Skeletal muscle tissue (tissue), 4 donors: Measurements from ENCODE around the gene SLC16A1. TPM values are rescaled to one million over a fixed set of nuclear protein-coding genes. Genes with fewer than 3 reads are reported as not detected.
A peak's percentile ranks its signal among the peaks of the same experiment; 100 is the strongest.

ENCODE experiments used
- H3K27ac ChIP-seq: one replicate; pipeline ENCODE4 v1.7.0; 2013; ENCODE audit warnings: mild to moderate bottlenecking, low read depth, low read length, inconsistent platforms
- H3K27me3 ChIP-seq, 3 donors: one replicate each; pipeline ENCODE4 v1.7.0; 2013; ENCODE audit warnings: low read length in 3 of 3; ENCODE audit not compliant: control insufficient read depth in 3 of 3, insufficient read depth in 3 of 3
- H3K36me3 ChIP-seq, 3 donors: one replicate each; pipeline ENCODE4 v1.7.0; 2013; ENCODE audit warnings: low read length in 3 of 3; ENCODE audit not compliant: control insufficient read depth in 3 of 3, insufficient read depth in 3 of 3
- H3K4me1 ChIP-seq, 3 donors: one replicate each; pipeline ENCODE4 v1.7.0; 2013; ENCODE audit warnings: low read length in 3 of 3, mild to moderate bottlenecking in 3 of 3; ENCODE audit not compliant: control insufficient read depth in 3 of 3, insufficient read depth in 3 of 3
- H3K4me3 ChIP-seq, 3 donors: one replicate each; pipeline ENCODE4 v1.7.0; 2013; ENCODE audit warnings: low read length in 3 of 3
- H3K9ac ChIP-seq, 3 donors: one replicate each; pipeline ENCODE4 v1.7.0; 2013; ENCODE audit warnings: low read length in 3 of 3, mild to moderate bottlenecking in 3 of 3, moderate library complexity in 2 of 3, low read depth in 1 of 3
- H3K9me3 ChIP-seq, 3 donors: one replicate each; pipeline ENCODE4 v1.7.0; 2013; ENCODE audit warnings: low read length in 3 of 3; ENCODE audit not compliant: control insufficient read depth in 3 of 3
- total RNA-seq: library from RNA; depleted of rRNA; stranded (reverse); fragments of >200 nt; gene quantifications from one replicate; pipeline ENCODE4 v1.2.3, GENCODE V29; 2014
- donor health status: Osteomylitis.

Gene SLC16A1
- total RNA-seq, 1 donor from 2014 or later: 40.2 TPM

GRCh38 chr1:112934577-112934976 is 21.4 kb downstream of the SLC16A1 start:
- Histone ChIP-seq H3K27ac (peak overlapping the region; percentile 21), H3K4me3 (no peak overlapping the region), H3K27me3 (no peaks in the 10 kb centered on the region), H3K9me3 (no peaks in the 10 kb centered on the region), H3K9ac (no peak overlapping the region), H3K36me3 (no peaks in the 10 kb centered on the region), H3K4me1 (peaks cover 2 to 11% (median 4%) of the 10 kb centered on the region in 3 donors)

GRCh38 chr1:112933820-112934571 is 22.0 kb downstream of the SLC16A1 start:
- H3K4me1 ChIP-seq: peaks cover 2 to 11% (median 4%) of the 10 kb centered on the region in 3 donors
- no peak overlapping the region for H3K27ac ChIP-seq

GRCh38 chr1:112929979-112930378 is 26.0 kb downstream of the SLC16A1 start:
- H3K27ac ChIP-seq: no peak overlapping the region
- H3K27me3 ChIP-seq: no peaks in the 10 kb centered on the region

More at GRCh38 chr1:112933820-112934571, 22.0 kb downstream of the SLC16A1 start:
- no peak overlapping the region for H3K4me3 ChIP-seq
- H3K27me3 ChIP-seq: no peaks in the 10 kb centered on the region
- no peak overlapping the region for H3K9ac ChIP-seq
- H3K9me3 ChIP-seq: no peaks in the 10 kb centered on the region
- peaks cover 0 to 1% (median 0%) of the 10 kb centered on the region in 3 donors for H3K36me3 ChIP-seq

GRCh38 chr1:112927462-112927990 is 28.5 kb downstream of the SLC16A1 start:
- H3K9ac ChIP-seq: no peak overlapping the region
- peaks cover 9 to 12% (median 10%) of the 10 kb centered on the region in 3 donors for H3K4me1 ChIP-seq
- H3K4me3 ChIP-seq: no peak overlapping the region
- H3K27ac ChIP-seq: no peak overlapping the region
- H3K9me3 ChIP-seq: no peaks in the 10 kb centered on the region
- no peaks in the 10 kb centered on the region for H3K27me3 ChIP-seq
- peaks cover 7 to 18% (median 9%) of the 10 kb centered on the region in 3 donors for H3K36me3 ChIP-seq

More at GRCh38 chr1:112929979-112930378, 26.0 kb downstream of the SLC16A1 start:
- no peak overlapping the region for H3K4me3 ChIP-seq
- no peak overlapping the region for H3K9ac ChIP-seq
- H3K9me3 ChIP-seq: no peaks in the 10 kb centered on the region
- H3K36me3 ChIP-seq: peaks cover 0 to 7% (median 2%) of the 10 kb centered on the region in 3 donors
- H3K4me1 ChIP-seq: peaks cover 3 to 4% (median 4%) of the 10 kb centered on the region in 3 donors

- Histone ChIP-seq H3K4me1 (peaks cover 9 to 12% (median 10%) of the 10 kb centered on the region in 3 donors), H3K36me3 (peaks cover 7 to 18% (median 9%) of the 10 kb centered on the region in 3 donors), H3K27ac (no peak overlapping the region), H3K9me3 (no peaks in the 10 kb centered on the region), H3K4me3 (no peak overlapping the region), H3K9ac (no peak overlapping the region), H3K27me3 (no peaks in the 10 kb centered on the region)
Observed at GRCh38 chr1:112926858-112927257, 29.1 kb downstream of the SLC16A1 start.

GRCh38 chr1:112925015-112925414 is 31.0 kb downstream of the SLC16A1 start:
- Histone ChIP-seq H3K4me1 (peaks cover 9 to 11% (median 10%) of the 10 kb centered on the region in 3 donors), H3K4me3 (no peak overlapping the region), H3K27ac (no peak overlapping the region), H3K9ac (no peak overlapping the region), H3K27me3 (no peaks in the 10 kb centered on the region), H3K9me3 (no peaks in the 10 kb centered on the region), H3K36me3 (peaks cover 7 to 18% (median 9%) of the 10 kb centered on the region in 3 donors)

- no peak overlapping the region for H3K27ac ChIP-seq
- H3K9me3 ChIP-seq: no peaks in the 10 kb centered on the region
- no peaks in the 10 kb centered on the region for H3K27me3 ChIP-seq
- peaks cover 8 to 10% (median 9%) of the 10 kb centered on the region in 3 donors for H3K4me1 ChIP-seq
- no peak overlapping the region for H3K4me3 ChIP-seq
- no peak overlapping the region for H3K9ac ChIP-seq
- peaks cover 7 to 17% (median 9%) of the 10 kb centered on the region in 3 donors for H3K36me3 ChIP-seq
Observed at GRCh38 chr1:112923959-112924349, 32.0 kb downstream of the SLC16A1 start.

- H3K9me3 ChIP-seq: no peaks in the 10 kb centered on the region
- peaks cover 7 to 17% (median 9%) of the 10 kb centered on the region in 3 donors for H3K36me3 ChIP-seq
- H3K9ac ChIP-seq: no peak overlapping the region
- H3K4me3 ChIP-seq: no peak overlapping the region
- H3K27ac ChIP-seq: no peak overlapping the region
- peaks cover 8 to 10% (median 9%) of the 10 kb centered on the region in 3 donors for H3K4me1 ChIP-seq
- H3K27me3 ChIP-seq: no peaks in the 10 kb centered on the region
Observed at GRCh38 chr1:112923234-112923958, 32.6 kb downstream of the SLC16A1 start.

- Histone ChIP-seq H3K9me3 (no peaks in the 10 kb centered on the region), H3K4me3 (no peak overlapping the region), H3K36me3 (peaks cover 6 to 16% (median 8%) of the 10 kb centered on the region in 3 donors), H3K9ac (no peak overlapping the region), H3K27ac (no peak overlapping the region), H3K4me1 (no peaks in the 10 kb centered on the region), H3K27me3 (no peaks in the 10 kb centered on the region)
Observed at GRCh38 chr1:112911506-112912220, 44.3 kb downstream of the SLC16A1 start.
